CD4-positive, alpha-beta T cell treated with Interleukin-17A for 4 hours (primary cell): Measurements from ENCODE around the gene CPNE7.

Source experiments
- DNase-seq: peaks from one replicate; pipeline ENCODE4 v3.0.0-alpha.2; 2020; ENCODE audit warnings: mixed read lengths

CPNE7 gene

GRCh38 chr16:89549007-89549700, 26.4 kb upstream of the CPNE7 start:
- DNase-seq = peak; percentile 24

- DNase-seq = no peak
These were observed 25.0 kb upstream of the CPNE7 start for GRCh38 chr16:89550421-89551007.

GRCh38 chr16:89552329-89552728, 23.2 kb upstream of the CPNE7 start:
- no peak for DNase-seq

GRCh38 chr16:89552913-89553312, 22.6 kb upstream of the CPNE7 start:
- DNase-seq = no peak

- no peak for DNase-seq
These were observed 21.8 kb upstream of the CPNE7 start for GRCh38 chr16:89553733-89554132.

- DNase-seq = no peak
These were observed 21.2 kb upstream of the CPNE7 start for GRCh38 chr16:89554343-89554742.

GRCh38 chr16:89555265-89555664, 20.3 kb upstream of the CPNE7 start:
- DNase-seq = no peak

- no peak for DNase-seq
These were observed 19.8 kb upstream of the CPNE7 start for GRCh38 chr16:89555780-89556179.

GRCh38 chr16:89556750-89557689, 18.5 kb upstream of the CPNE7 start:
- DNase-seq = peak; percentile 87

GRCh38 chr16:89557690-89558490, 17.7 kb upstream of the CPNE7 start:
- no peak for DNase-seq

GRCh38 chr16:89560378-89561141, 15.0 kb upstream of the CPNE7 start, which contains the start of gene RPL13:
RPL13 (plus strand) TSS chr16:89560682; CDS start chr16:89560960, 278 bp downstream.
- peak; percentile 93 for DNase-seq

- no peak for DNase-seq
These were observed 14.2 kb upstream of the CPNE7 start for GRCh38 chr16:89561142-89561883.

GRCh38 chr16:89561884-89562599, 13.5 kb upstream of the CPNE7 start:
- no peak for DNase-seq

- DNase-seq = no peak
These were observed 12.6 kb upstream of the CPNE7 start for GRCh38 chr16:89562939-89563338.

- DNase-seq = no peak
These were observed 11.7 kb upstream of the CPNE7 start for GRCh38 chr16:89563639-89564392.

- peak; percentile 19 for DNase-seq
These were observed 10.9 kb upstream of the CPNE7 start for GRCh38 chr16:89564476-89565255.

GRCh38 chr16:89565256-89565505, 10.4 kb upstream of the CPNE7 start:
- no peak for DNase-seq

GRCh38 chr16:89565506-89566372, 9.8 kb upstream of the CPNE7 start:
- peak; percentile 62 for DNase-seq
